RWPE1 (cell line): ENCODE measurements around the gene CAMTA2.

Experiments used
- CTCF ChIA-PET: fragments of 350-600 bp; sonication (Branson Sonifier 250); formaldehyde crosslinking; extraction: SDS; loops from one replicate; lab custom pipeline; 2021; lab: Yijun Ruan, JAX
- POLR2A ChIA-PET: fragments of 400-600 bp; formaldehyde crosslinking; extraction: SDS; loops from one replicate; lab custom pipeline; 2020; ENCODE audit warnings: antibody characterized with exemption; ENCODE audit not compliant: low non-redundant PET; lab: Yijun Ruan, JAX
- DNase-seq: peaks from one replicate; pipeline ENCODE4 v3.0.0; 2012; ENCODE audit warnings: low spot score
- H3K27ac ChIP-seq: fragments of 450-650 bp; 2 replicates; pipeline ENCODE4 v1.5.1; 2017
- TF ChIP-seq, protein P1 (sequence below): fragments of 450-650 bp; conservative IDR thresholded peaks from 2 replicates; pipeline ENCODE4 v1.5.1; 2017; ENCODE audit warnings: low read depth, mild to moderate bottlenecking

The CAMTA2 gene

GRCh38 chr17:4986951-4987766, at the start of gene CAMTA2:
TSS of gene CAMTA2 (minus strand) at chr17:4987675. CDS start at chr17:4986222, 1,453 bp downstream.
- ChIA-PET POLR2A (interaction anchor here (0.6 to 1.7 kb wide), 4 partner anchors 18 to 40 kb away, joined by 3 to 10 read pairs (median 4); partner anchors contain the start of genes PFN1 and SPAG7), CTCF (interaction anchor here (0.6 to 2.0 kb wide), 11 partner anchors 11 to 1320 kb away, joined by 3 to 9 read pairs (median 4); partner anchors contain the start of genes ENO3, INCA1 and KIF1C)
- peak; percentile 77 for DNase-seq
- TF ChIP-seq, protein P1, sequence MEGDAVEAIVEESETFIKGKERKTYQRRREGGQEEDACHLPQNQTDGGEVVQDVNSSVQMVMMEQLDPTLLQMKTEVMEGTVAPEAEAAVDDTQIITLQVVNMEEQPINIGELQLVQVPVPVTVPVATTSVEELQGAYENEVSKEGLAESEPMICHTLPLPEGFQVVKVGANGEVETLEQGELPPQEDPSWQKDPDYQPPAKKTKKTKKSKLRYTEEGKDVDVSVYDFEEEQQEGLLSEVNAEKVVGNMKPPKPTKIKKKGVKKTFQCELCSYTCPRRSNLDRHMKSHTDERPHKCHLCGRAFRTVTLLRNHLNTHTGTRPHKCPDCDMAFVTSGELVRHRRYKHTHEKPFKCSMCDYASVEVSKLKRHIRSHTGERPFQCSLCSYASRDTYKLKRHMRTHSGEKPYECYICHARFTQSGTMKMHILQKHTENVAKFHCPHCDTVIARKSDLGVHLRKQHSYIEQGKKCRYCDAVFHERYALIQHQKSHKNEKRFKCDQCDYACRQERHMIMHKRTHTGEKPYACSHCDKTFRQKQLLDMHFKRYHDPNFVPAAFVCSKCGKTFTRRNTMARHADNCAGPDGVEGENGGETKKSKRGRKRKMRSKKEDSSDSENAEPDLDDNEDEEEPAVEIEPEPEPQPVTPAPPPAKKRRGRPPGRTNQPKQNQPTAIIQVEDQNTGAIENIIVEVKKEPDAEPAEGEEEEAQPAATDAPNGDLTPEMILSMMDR: peak; percentile 85
- H3K27ac ChIP-seq: peak within 1 kb of the TSS; percentile 87

- no peak within 1 kb of the TSS for H3K27ac ChIP-seq
- POLR2A ChIA-PET: no interaction called here
- CTCF ChIA-PET: no interaction called here
- TF ChIP-seq, protein P1: no peak
- no peak for DNase-seq
Measured at GRCh38 chr17:5035315-5035714, 47.8 kb upstream of the CAMTA2 start, which contains the start of gene SLC52A1. TSS of gene SLC52A1 (minus strand) at chr17:5035426. CDS start at chr17:5034606, 820 bp downstream.

- POLR2A ChIA-PET: no interaction called here
- CTCF ChIA-PET: no interaction called here
- TF ChIP-seq, protein P1: no peak
- no peak overlapping the region for H3K27ac ChIP-seq
- no peak for DNase-seq
Measured at GRCh38 chr17:5034651-5035050, 47.2 kb upstream of the CAMTA2 start.

- POLR2A ChIA-PET: no interaction called here
- TF ChIP-seq, protein P1: no peak
- H3K27ac ChIP-seq: no peak overlapping the region
- CTCF ChIA-PET: no interaction called here
- no peak for DNase-seq
Measured at GRCh38 chr17:5034063-5034462, 46.6 kb upstream of the CAMTA2 start.

- H3K27ac ChIP-seq: no peak overlapping the region
- POLR2A ChIA-PET: no interaction called here
- CTCF ChIA-PET: interaction anchor here (0.7 kb wide), 1 partner anchor 109 kb away, joined by 4 read pairs; no protein-coding TSS in a partner anchor
- TF ChIP-seq, protein P1: no peak
- no peak for DNase-seq
Measured at GRCh38 chr17:5033352-5034015, 46.0 kb upstream of the CAMTA2 start.

DNA sequence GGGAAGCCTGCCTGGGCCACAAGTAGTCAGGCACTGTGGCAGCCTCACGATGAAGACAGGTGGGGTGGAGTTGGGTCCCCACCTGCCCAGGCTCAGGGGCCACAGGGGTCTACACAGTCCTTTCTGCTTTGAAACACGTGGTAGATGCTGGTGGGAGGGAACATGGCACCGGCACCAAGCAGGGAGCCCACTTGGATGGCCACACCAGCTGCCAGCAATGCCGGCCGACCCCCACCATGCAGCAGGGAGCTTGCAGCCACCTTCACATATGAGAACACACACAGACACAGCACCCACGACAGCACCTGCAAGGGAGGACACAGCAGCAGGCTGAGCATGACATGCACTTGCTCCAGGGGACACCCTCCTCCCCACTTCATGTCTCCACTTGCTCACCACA, 45.4 kb upstream of the CAMTA2 start:
- ChIA-PET POLR2A (no interaction called here), CTCF (no interaction called here)
- TF ChIP-seq, protein P1: no peak
- DNase-seq: no peak
- H3K27ac ChIP-seq: no peak overlapping the region
